OCI-LY1 (cell line): ENCODE results near the gene EIF4E1B.

ENCODE experiments used
- EZH2 ChIP-seq: fragments of 200-600 bp; sonication (generic), shearing (Covaris generic); IDR thresholded peaks from 2 replicates; pipeline ENCODE4 v1.8.0; 2017; ENCODE audit warnings: borderline replicate concordance, mixed run types, mild to moderate bottlenecking, antibody characterized with exemption, low read length, moderate library complexity, mixed read lengths
- TF ChIP-seq, protein P1 (sequence below): fragments of 200-600 bp; sonication (generic), shearing (Covaris generic); IDR thresholded peaks from 2 replicates; pipeline ENCODE4 v1.5.1; 2017; ENCODE audit warnings: mild to moderate bottlenecking, antibody characterized with exemption, low read length, moderate library complexity, mixed read lengths

- TF ChIP-seq, protein P1, sequence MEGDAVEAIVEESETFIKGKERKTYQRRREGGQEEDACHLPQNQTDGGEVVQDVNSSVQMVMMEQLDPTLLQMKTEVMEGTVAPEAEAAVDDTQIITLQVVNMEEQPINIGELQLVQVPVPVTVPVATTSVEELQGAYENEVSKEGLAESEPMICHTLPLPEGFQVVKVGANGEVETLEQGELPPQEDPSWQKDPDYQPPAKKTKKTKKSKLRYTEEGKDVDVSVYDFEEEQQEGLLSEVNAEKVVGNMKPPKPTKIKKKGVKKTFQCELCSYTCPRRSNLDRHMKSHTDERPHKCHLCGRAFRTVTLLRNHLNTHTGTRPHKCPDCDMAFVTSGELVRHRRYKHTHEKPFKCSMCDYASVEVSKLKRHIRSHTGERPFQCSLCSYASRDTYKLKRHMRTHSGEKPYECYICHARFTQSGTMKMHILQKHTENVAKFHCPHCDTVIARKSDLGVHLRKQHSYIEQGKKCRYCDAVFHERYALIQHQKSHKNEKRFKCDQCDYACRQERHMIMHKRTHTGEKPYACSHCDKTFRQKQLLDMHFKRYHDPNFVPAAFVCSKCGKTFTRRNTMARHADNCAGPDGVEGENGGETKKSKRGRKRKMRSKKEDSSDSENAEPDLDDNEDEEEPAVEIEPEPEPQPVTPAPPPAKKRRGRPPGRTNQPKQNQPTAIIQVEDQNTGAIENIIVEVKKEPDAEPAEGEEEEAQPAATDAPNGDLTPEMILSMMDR, result no peak
- no peak for TF ChIP-seq EZH2
Measured at GRCh38 chr5:176625966-176626875, 4.3 kb upstream of the EIF4E1B start.
